ENCODE results near the gene SLC17A3. TPM values are rescaled to one million over a fixed set of nuclear protein-coding genes. Genes with fewer than 3 reads are reported as not detected.

SLC17A3 gene
- total and polyA plus RNA-seq, 2 donors (not counting 1 experiment from before 2014, with no cell fraction given) = not detected

- no peak for DNase-seq
- Histone ChIP-seq H3K4me3 (ENCODE audit: control extremely low read depth in 1 of 5, extremely low read depth in 1 of 5, insufficient read depth in 1 of 5, low read depth in 2 of 5, low read length in 4 of 5) (no peak overlapping the region), H3K9ac (ENCODE audit: low read length) (no peak overlapping the region), H3K27ac (ENCODE audit: low read length in 2 of 2) (no peak overlapping the region), H4K20me1 (ENCODE audit: control insufficient read depth, insufficient read depth, low read length, poor library complexity, severe bottlenecking) (no peaks in the 10 kb centered on the region), H3K4me1 (ENCODE audit: control insufficient read depth in 2 of 2, insufficient read depth in 2 of 2, low read length in 2 of 2) (no peaks in the 10 kb centered on the region), H2AFZ (ENCODE audit: insufficient read depth, low read depth, low read length, poor library complexity, severe bottlenecking) (no peak overlapping the region), H3K36me3 (replicated peaks in 1 of 2; ENCODE audit: control extremely low read depth in 1 of 2, control insufficient read depth in 1 of 2, extremely low read depth in 1 of 2, insufficient read depth in 2 of 2, low read length in 1 of 2) (no peaks in the 10 kb centered on the region), H3K4me2 (replicated peaks; ENCODE audit: low read depth, low read length, poor library complexity, severe bottlenecking) (no peak overlapping the region), H3K27me3 (replicated peaks in 1 of 4; ENCODE audit: control extremely low read depth in 1 of 4, control insufficient read depth in 3 of 4, insufficient read depth in 4 of 4, low read length in 3 of 4) (no peaks in the 10 kb centered on the region), H3K9me3 (ENCODE audit: control extremely low read depth in 1 of 3, control insufficient read depth in 2 of 3, insufficient read depth in 1 of 3, low read length in 2 of 3) (no peaks in the 10 kb centered on the region), H3K79me2 (ENCODE audit: control insufficient read depth, insufficient read depth, low read length) (no peaks in the 10 kb centered on the region)
- H3K9me3 Mint-ChIP-seq (ENCODE audit: insufficient read depth) = no peaks in the 10 kb centered on the region
- no peak overlapping the region for H3K4me3 Mint-ChIP-seq
- H3K4me1 Mint-ChIP-seq = no peaks in the 10 kb centered on the region
- TF ChIP-seq CTCF (IDR thresholded peaks at IDR 0.05) (no peak), EZH2 (IDR thresholded peaks at IDR 0.05; ENCODE audit: borderline replicate concordance, insufficient read depth, low read depth, low read length, poor library complexity, severe bottlenecking) (no peak)
- no peak overlapping the region for H3K27ac Mint-ChIP-seq
- CTCF ChIA-PET = no interaction called here
- intact Hi-C loops (cut with micrococcal nuclease) = no loop called here
- POLR2A ChIA-PET = no interaction called here
- WGBS (ENCODE audit: insufficient coverage) = 88% methylated on average over 3 of the region's 6 CpGs
- H3K27me3 Mint-ChIP-seq = peaks cover 10% of the 10 kb centered on the region
- no peak for ATAC-seq (ENCODE audit: low read depth)
These were observed 19.7 kb upstream of the SLC17A3 start for GRCh38 chr6:25893778-25894177.

GRCh38 chr6:25892877-25893276 lies 18.8 kb upstream of the SLC17A3 start:
- Histone ChIP-seq H3K9ac (ENCODE audit: low read length) (no peak overlapping the region), H3K79me2 (ENCODE audit: control insufficient read depth, insufficient read depth, low read length) (no peaks in the 10 kb centered on the region), H2AFZ (ENCODE audit: insufficient read depth, low read depth, low read length, poor library complexity, severe bottlenecking) (no peak overlapping the region), H3K36me3 (replicated peaks in 1 of 2; ENCODE audit: control extremely low read depth in 1 of 2, control insufficient read depth in 1 of 2, extremely low read depth in 1 of 2, insufficient read depth in 2 of 2, low read length in 1 of 2) (no peaks in the 10 kb centered on the region), H4K20me1 (ENCODE audit: control insufficient read depth, insufficient read depth, low read length, poor library complexity, severe bottlenecking) (no peaks in the 10 kb centered on the region), H3K4me3 (ENCODE audit: control extremely low read depth in 1 of 5, extremely low read depth in 1 of 5, insufficient read depth in 1 of 5, low read depth in 2 of 5, low read length in 4 of 5) (no peak overlapping the region), H3K27me3 (replicated peaks in 1 of 4; ENCODE audit: control extremely low read depth in 1 of 4, control insufficient read depth in 3 of 4, insufficient read depth in 4 of 4, low read length in 3 of 4) (no peaks in the 10 kb centered on the region), H3K27ac (ENCODE audit: low read length in 2 of 2) (no peak overlapping the region), H3K4me2 (replicated peaks; ENCODE audit: low read depth, low read length, poor library complexity, severe bottlenecking) (no peak overlapping the region), H3K9me3 (ENCODE audit: control extremely low read depth in 1 of 3, control insufficient read depth in 2 of 3, insufficient read depth in 1 of 3, low read length in 2 of 3) (no peaks in the 10 kb centered on the region), H3K4me1 (ENCODE audit: control insufficient read depth in 2 of 2, insufficient read depth in 2 of 2, low read length in 2 of 2) (no peaks in the 10 kb centered on the region)
- H3K27ac Mint-ChIP-seq = no peak overlapping the region
- POLR2A ChIA-PET = no interaction called here
- CTCF ChIA-PET = no interaction called here
- H3K4me3 Mint-ChIP-seq = no peak overlapping the region
- intact Hi-C loops (cut with micrococcal nuclease) = no loop called here
- DNase-seq = no peak
- TF ChIP-seq CTCF (IDR thresholded peaks at IDR 0.05) (no peak), EZH2 (IDR thresholded peaks at IDR 0.05; ENCODE audit: borderline replicate concordance, insufficient read depth, low read depth, low read length, poor library complexity, severe bottlenecking) (no peak)
- no peaks in the 10 kb centered on the region for H3K9me3 Mint-ChIP-seq (ENCODE audit: insufficient read depth)
- ATAC-seq (ENCODE audit: low read depth) = no peak
- H3K27me3 Mint-ChIP-seq = peaks cover 10% of the 10 kb centered on the region
- H3K4me1 Mint-ChIP-seq = no peaks in the 10 kb centered on the region
